Measurements from ENCODE around the gene HMCN1. TPM values are rescaled to one million over a fixed set of nuclear protein-coding genes. Genes with fewer than 3 reads are reported as not detected.

The HMCN1 gene
- total RNA-seq, 1 experiment from 2014 or later, result 0.12 TPM

DNA sequence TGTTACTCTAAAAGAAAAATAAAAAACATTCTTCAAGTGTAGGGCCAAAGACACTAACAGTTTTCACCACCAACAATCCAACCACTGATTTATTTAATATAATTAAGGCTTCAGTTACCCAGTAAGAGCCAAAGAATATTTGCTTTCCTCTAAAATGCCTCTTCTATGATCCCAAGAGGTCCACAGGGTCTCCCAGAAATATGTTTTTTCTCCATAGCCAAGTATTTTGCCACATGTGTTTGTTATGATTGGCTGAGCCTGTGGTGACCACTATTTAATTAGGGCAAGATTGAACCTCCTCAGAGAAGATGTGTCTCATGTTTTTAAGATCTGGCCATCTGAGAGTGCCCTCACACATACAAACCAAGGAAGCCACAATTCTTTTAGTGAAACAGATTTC is 505.0 kb downstream of the HMCN1 start:
- no peak for DNase-seq (ENCODE audit: unreplicated experiment)
- Mint-ChIP-seq H3K27me3 (ENCODE audit: insufficient read depth, unreplicated experiment) (no peaks in the 10 kb centered on the region), H3K4me3 (ENCODE audit: unreplicated experiment) (no peak overlapping the region), H3K36me3 (ENCODE audit: insufficient read depth, unreplicated experiment) (no peaks in the 10 kb centered on the region), H3K9me3 (ENCODE audit: unreplicated experiment) (no peaks in the 10 kb centered on the region), H3K4me1 (ENCODE audit: insufficient read depth, unreplicated experiment) (peaks cover 20% of the 10 kb centered on the region), H3K27ac (ENCODE audit: low read depth, unreplicated experiment) (no peak overlapping the region)
- ChIA-PET CTCF (no interaction called here), POLR2A (interaction anchor here (1.0 kb wide), 1 partner anchor 9 kb away, joined by 3 read pairs; no protein-coding TSS in a partner anchor)
- intact Hi-C loops (cut with micrococcal nuclease), result no loop called here
- BruUV-seq (replicated peaks), result no TSS peak
- no peak for TF ChIP-seq CTCF (IDR thresholded peaks at IDR 0.05; ENCODE audit: unreplicated experiment)

- Mint-ChIP-seq H3K27me3 (ENCODE audit: insufficient read depth, unreplicated experiment) (no peaks in the 10 kb centered on the region), H3K4me3 (ENCODE audit: unreplicated experiment) (no peak overlapping the region), H3K36me3 (ENCODE audit: insufficient read depth, unreplicated experiment) (no peaks in the 10 kb centered on the region), H3K4me1 (ENCODE audit: insufficient read depth, unreplicated experiment) (peaks cover 20% of the 10 kb centered on the region), H3K27ac (ENCODE audit: low read depth, unreplicated experiment) (no peak overlapping the region), H3K9me3 (ENCODE audit: unreplicated experiment) (no peaks in the 10 kb centered on the region)
- intact Hi-C loops (cut with micrococcal nuclease), result no loop called here
- no peak for TF ChIP-seq CTCF (IDR thresholded peaks at IDR 0.05; ENCODE audit: unreplicated experiment)
- no TSS peak for BruUV-seq (replicated peaks)
- POLR2A ChIA-PET, result no interaction called here
- DNase-seq (ENCODE audit: unreplicated experiment), result no peak
- CTCF ChIA-PET, result interaction anchor here (0.6 kb wide), 1 partner anchor 659 kb away, joined by 3 read pairs; no protein-coding TSS in a partner anchor
Measured at GRCh38 chr1:186240436-186240835, 506.2 kb downstream of the HMCN1 start.
